ENCODE measurements around the gene TNIP2.
A peak's percentile ranks its signal among the peaks of the same experiment; 100 is the strongest.

Gene TNIP2

GRCh38 chr4:2714061-2714770 lies 41.9 kb downstream of the TNIP2 start:
- Histone ChIP-seq H3K27me3 (ENCODE audit: control insufficient read depth, insufficient read depth, low read length) (no peaks in the 10 kb centered on the region), H3K4me1 (ENCODE audit: control insufficient read depth, insufficient read depth, low read length) (no peaks in the 10 kb centered on the region), H3K27ac (ENCODE audit: low read length) (no peak overlapping the region), H3K9me3 (ENCODE audit: control insufficient read depth, insufficient read depth, low read length) (no peaks in the 10 kb centered on the region), H3K36me3 (ENCODE audit: control insufficient read depth, insufficient read depth, low read length) (peaks cover 5% of the 10 kb centered on the region), H3K4me3 (ENCODE audit: low read length) (no peak overlapping the region)
- no peak for DNase-seq (ENCODE audit: low read depth, low spot score)
- WGBS (ENCODE audit: insufficient coverage, insufficient read length) = no CpG with 5 or more reads among the region's 10 CpGs

GRCh38 chr4:2713337-2713736 lies 42.8 kb downstream of the TNIP2 start:
- no peaks in the 10 kb centered on the region for H3K27me3 ChIP-seq (ENCODE audit: control insufficient read depth, insufficient read depth, low read length)
- DNase-seq (ENCODE audit: low read depth, low spot score) = no peak
- WGBS (ENCODE audit: insufficient coverage, insufficient read length) = no CpG with 5 or more reads among the region's 5 CpGs
- no peaks in the 10 kb centered on the region for H3K9me3 ChIP-seq (ENCODE audit: control insufficient read depth, insufficient read depth, low read length)
- H3K36me3 ChIP-seq (ENCODE audit: control insufficient read depth, insufficient read depth, low read length) = peaks cover 5% of the 10 kb centered on the region
- no peak overlapping the region for H3K4me3 ChIP-seq (ENCODE audit: low read length)
- H3K27ac ChIP-seq (ENCODE audit: low read length) = no peak overlapping the region
- no peaks in the 10 kb centered on the region for H3K4me1 ChIP-seq (ENCODE audit: control insufficient read depth, insufficient read depth, low read length)

- Histone ChIP-seq H3K4me1 (ENCODE audit: control insufficient read depth, insufficient read depth, low read length) (no peaks in the 10 kb centered on the region), H3K4me3 (ENCODE audit: low read length) (no peak overlapping the region), H3K27me3 (ENCODE audit: control insufficient read depth, insufficient read depth, low read length) (no peaks in the 10 kb centered on the region), H3K9me3 (ENCODE audit: control insufficient read depth, insufficient read depth, low read length) (no peaks in the 10 kb centered on the region), H3K27ac (ENCODE audit: low read length) (no peak overlapping the region), H3K36me3 (ENCODE audit: control insufficient read depth, insufficient read depth, low read length) (peaks cover 5% of the 10 kb centered on the region)
- DNase-seq (ENCODE audit: low read depth, low spot score) = peak; percentile 25
- WGBS (ENCODE audit: insufficient coverage, insufficient read length) = no CpG with 5 or more reads among the region's 9 CpGs
Observed at GRCh38 chr4:2712261-2712842, 43.8 kb downstream of the TNIP2 start.

GRCh38 chr4:2702770-2703169 lies 53.4 kb downstream of the TNIP2 start:
- Histone ChIP-seq H3K36me3 (ENCODE audit: control insufficient read depth, insufficient read depth, low read length) (peaks cover 17% of the 10 kb centered on the region), H3K27me3 (ENCODE audit: control insufficient read depth, insufficient read depth, low read length) (no peaks in the 10 kb centered on the region), H3K9me3 (ENCODE audit: control insufficient read depth, insufficient read depth, low read length) (no peaks in the 10 kb centered on the region), H3K4me1 (ENCODE audit: control insufficient read depth, insufficient read depth, low read length) (no peaks in the 10 kb centered on the region), H3K27ac (ENCODE audit: low read length) (no peak overlapping the region), H3K4me3 (ENCODE audit: low read length) (no peak overlapping the region)
- no CpG with 5 or more reads among the region's 7 CpGs for whole genome bisulfite sequencing (ENCODE audit: insufficient coverage, insufficient read length)
- no peak for DNase-seq (ENCODE audit: low read depth, low spot score)

GRCh38 chr4:2702361-2702760 lies 53.8 kb downstream of the TNIP2 start:
- Histone ChIP-seq H3K36me3 (ENCODE audit: control insufficient read depth, insufficient read depth, low read length) (peaks cover 17% of the 10 kb centered on the region), H3K9me3 (ENCODE audit: control insufficient read depth, insufficient read depth, low read length) (no peaks in the 10 kb centered on the region), H3K27me3 (ENCODE audit: control insufficient read depth, insufficient read depth, low read length) (no peaks in the 10 kb centered on the region), H3K27ac (ENCODE audit: low read length) (no peak overlapping the region), H3K4me1 (ENCODE audit: control insufficient read depth, insufficient read depth, low read length) (no peaks in the 10 kb centered on the region), H3K4me3 (ENCODE audit: low read length) (no peak overlapping the region)
- WGBS (ENCODE audit: insufficient coverage, insufficient read length) = no CpG with 5 or more reads among the region's 8 CpGs
- DNase-seq (ENCODE audit: low read depth, low spot score) = no peak

- no peak for DNase-seq (ENCODE audit: low read depth, low spot score)
- Histone ChIP-seq H3K4me1 (ENCODE audit: control insufficient read depth, insufficient read depth, low read length) (no peaks in the 10 kb centered on the region), H3K27ac (ENCODE audit: low read length) (no peak overlapping the region), H3K27me3 (ENCODE audit: control insufficient read depth, insufficient read depth, low read length) (no peaks in the 10 kb centered on the region), H3K4me3 (ENCODE audit: low read length) (no peak overlapping the region), H3K36me3 (ENCODE audit: control insufficient read depth, insufficient read depth, low read length) (peaks cover 27% of the 10 kb centered on the region), H3K9me3 (ENCODE audit: control insufficient read depth, insufficient read depth, low read length) (no peaks in the 10 kb centered on the region)
- WGBS (ENCODE audit: insufficient coverage, insufficient read length) = no CpG with 5 or more reads among the region's 8 CpGs
Observed at GRCh38 chr4:2700031-2700430, 56.1 kb downstream of the TNIP2 start.

- no peaks in the 10 kb centered on the region for H3K9me3 ChIP-seq (ENCODE audit: control insufficient read depth, insufficient read depth, low read length)
- H3K27me3 ChIP-seq (ENCODE audit: control insufficient read depth, insufficient read depth, low read length) = no peaks in the 10 kb centered on the region
- H3K36me3 ChIP-seq (ENCODE audit: control insufficient read depth, insufficient read depth, low read length) = peaks cover 31% of the 10 kb centered on the region
- no CpG with 5 or more reads among the region's 7 CpGs for WGBS (ENCODE audit: insufficient coverage, insufficient read length)
- DNase-seq (ENCODE audit: low read depth, low spot score) = no peak
- no peaks in the 10 kb centered on the region for H3K4me1 ChIP-seq (ENCODE audit: control insufficient read depth, insufficient read depth, low read length)
- no peak overlapping the region for H3K27ac ChIP-seq (ENCODE audit: low read length)
- no peak overlapping the region for H3K4me3 ChIP-seq (ENCODE audit: low read length)
Observed at GRCh38 chr4:2699534-2699933, 56.6 kb downstream of the TNIP2 start.

GRCh38 chr4:2698951-2699505 lies 57.1 kb downstream of the TNIP2 start:
- no peak overlapping the region for H3K27ac ChIP-seq (ENCODE audit: low read length)
- peaks cover 32% of the 10 kb centered on the region for H3K36me3 ChIP-seq (ENCODE audit: control insufficient read depth, insufficient read depth, low read length)
- DNase-seq (ENCODE audit: low read depth, low spot score) = no peak
- no peaks in the 10 kb centered on the region for H3K4me1 ChIP-seq (ENCODE audit: control insufficient read depth, insufficient read depth, low read length)
- H3K27me3 ChIP-seq (ENCODE audit: control insufficient read depth, insufficient read depth, low read length) = no peaks in the 10 kb centered on the region
- WGBS (ENCODE audit: insufficient coverage, insufficient read length) = no CpG with 5 or more reads among the region's 12 CpGs
- no peak overlapping the region for H3K4me3 ChIP-seq (ENCODE audit: low read length)
- H3K9me3 ChIP-seq (ENCODE audit: control insufficient read depth, insufficient read depth, low read length) = no peaks in the 10 kb centered on the region

- Histone ChIP-seq H3K4me1 (ENCODE audit: control insufficient read depth, insufficient read depth, low read length) (no peaks in the 10 kb centered on the region), H3K27ac (ENCODE audit: low read length) (no peak overlapping the region), H3K4me3 (ENCODE audit: low read length) (no peak overlapping the region), H3K36me3 (ENCODE audit: control insufficient read depth, insufficient read depth, low read length) (peaks cover 35% of the 10 kb centered on the region), H3K27me3 (ENCODE audit: control insufficient read depth, insufficient read depth, low read length) (no peaks in the 10 kb centered on the region), H3K9me3 (ENCODE audit: control insufficient read depth, insufficient read depth, low read length) (no peaks in the 10 kb centered on the region)
- DNase-seq (ENCODE audit: low read depth, low spot score) = no peak
- no CpG with 5 or more reads among the region's 1 CpG for WGBS (ENCODE audit: insufficient coverage, insufficient read length)
Observed at GRCh38 chr4:2698504-2698903, 57.6 kb downstream of the TNIP2 start.

- H3K4me1 ChIP-seq (ENCODE audit: control insufficient read depth, insufficient read depth, low read length) = no peaks in the 10 kb centered on the region
- no peaks in the 10 kb centered on the region for H3K27me3 ChIP-seq (ENCODE audit: control insufficient read depth, insufficient read depth, low read length)
- no peak overlapping the region for H3K4me3 ChIP-seq (ENCODE audit: low read length)
- peaks cover 33% of the 10 kb centered on the region for H3K36me3 ChIP-seq (ENCODE audit: control insufficient read depth, insufficient read depth, low read length)
- DNase-seq (ENCODE audit: low read depth, low spot score) = no peak
- no peaks in the 10 kb centered on the region for H3K9me3 ChIP-seq (ENCODE audit: control insufficient read depth, insufficient read depth, low read length)
- WGBS (ENCODE audit: insufficient coverage, insufficient read length) = no CpG with 5 or more reads among the region's 8 CpGs
- no peak overlapping the region for H3K27ac ChIP-seq (ENCODE audit: low read length)
Observed at GRCh38 chr4:2697995-2698414, 58.1 kb downstream of the TNIP2 start.

Data from iPS DF 6.9 (cell line).